ENCODE measurements around the gene SHLD2.
"Not testable (repeated sequence)": the region's sequence is repeated elsewhere in the genome, so short reads cannot be mapped to it uniquely, and the experiment has no call there.

SHLD2 gene, protein sequence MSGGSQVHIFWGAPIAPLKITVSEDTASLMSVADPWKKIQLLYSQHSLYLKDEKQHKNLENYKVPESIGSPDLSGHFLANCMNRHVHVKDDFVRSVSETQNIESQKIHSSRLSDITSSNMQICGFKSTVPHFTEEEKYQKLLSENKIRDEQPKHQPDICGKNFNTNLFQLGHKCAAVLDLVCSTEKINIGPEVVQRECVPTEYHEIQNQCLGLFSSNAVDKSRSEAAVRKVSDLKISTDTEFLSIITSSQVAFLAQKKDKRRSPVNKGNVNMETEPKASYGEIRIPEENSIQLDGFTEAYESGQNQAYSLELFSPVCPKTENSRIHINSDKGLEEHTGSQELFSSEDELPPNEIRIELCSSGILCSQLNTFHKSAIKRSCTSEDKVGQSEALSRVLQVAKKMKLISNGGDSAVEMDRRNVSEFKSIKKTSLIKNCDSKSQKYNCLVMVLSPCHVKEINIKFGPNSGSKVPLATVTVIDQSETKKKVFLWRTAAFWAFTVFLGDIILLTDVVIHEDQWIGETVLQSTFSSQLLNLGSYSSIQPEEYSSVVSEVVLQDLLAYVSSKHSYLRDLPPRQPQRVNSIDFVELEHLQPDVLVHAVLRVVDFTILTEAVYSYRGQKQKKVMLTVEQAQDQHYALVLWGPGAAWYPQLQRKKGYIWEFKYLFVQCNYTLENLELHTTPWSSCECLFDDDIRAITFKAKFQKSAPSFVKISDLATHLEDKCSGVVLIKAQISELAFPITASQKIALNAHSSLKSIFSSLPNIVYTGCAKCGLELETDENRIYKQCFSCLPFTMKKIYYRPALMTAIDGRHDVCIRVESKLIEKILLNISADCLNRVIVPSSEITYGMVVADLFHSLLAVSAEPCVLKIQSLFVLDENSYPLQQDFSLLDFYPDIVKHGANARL

DNA sequence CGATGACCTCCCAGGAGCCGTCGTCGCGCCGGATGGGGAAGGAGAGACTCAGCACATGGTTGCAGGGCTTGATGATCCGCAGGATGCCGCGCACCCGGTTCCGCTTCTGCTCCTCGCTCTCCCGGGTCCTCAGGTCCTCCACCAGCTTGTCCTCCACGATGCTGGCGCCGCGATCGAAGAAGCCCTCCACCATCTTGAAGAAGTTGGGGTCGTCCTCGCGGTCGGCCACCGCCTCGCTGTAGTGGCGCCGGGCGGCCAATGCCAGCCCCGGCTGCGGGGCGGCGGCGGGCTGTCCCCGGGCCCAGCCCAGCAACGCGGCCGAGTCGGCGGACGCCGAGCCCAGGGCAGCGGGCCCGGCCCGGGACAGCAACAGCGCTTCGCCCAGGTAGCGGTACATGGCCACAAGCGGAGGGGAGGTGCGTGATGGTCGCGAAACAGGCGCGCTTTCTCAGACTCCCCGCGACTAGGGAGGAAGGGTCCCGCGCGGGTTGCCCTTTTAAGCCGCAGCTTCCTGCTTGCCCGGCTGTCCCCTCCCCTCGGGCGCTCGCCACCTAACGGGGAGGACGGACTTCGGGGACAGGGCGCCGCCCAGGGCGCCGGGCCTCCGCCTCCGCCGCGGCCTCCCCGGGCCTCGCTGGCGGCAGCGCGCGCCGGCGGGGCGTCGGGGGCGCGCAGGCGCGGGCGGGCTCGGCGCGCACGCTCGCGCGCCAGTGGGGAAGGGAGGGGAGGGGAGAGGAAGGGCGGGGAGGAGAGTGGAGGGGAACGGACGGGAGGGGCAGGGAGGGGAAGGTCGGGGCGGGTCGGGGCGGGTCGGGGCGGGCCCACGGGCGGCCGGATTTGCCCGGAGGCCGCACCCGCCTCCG, at the start of gene SHLD2, which contains the start of gene GLUD1:
Gene SHLD2 (plus strand): TSS at position 834 of the 863 bp plus-strand sequence. CDS start 56,149 bp downstream, outside the sequence.
Gene GLUD1 (minus strand): TSS at position 471 of the 863 bp plus-strand sequence. CDS start 74 bp downstream, at position 397.
- no peak for FAIRE-seq

DNA sequence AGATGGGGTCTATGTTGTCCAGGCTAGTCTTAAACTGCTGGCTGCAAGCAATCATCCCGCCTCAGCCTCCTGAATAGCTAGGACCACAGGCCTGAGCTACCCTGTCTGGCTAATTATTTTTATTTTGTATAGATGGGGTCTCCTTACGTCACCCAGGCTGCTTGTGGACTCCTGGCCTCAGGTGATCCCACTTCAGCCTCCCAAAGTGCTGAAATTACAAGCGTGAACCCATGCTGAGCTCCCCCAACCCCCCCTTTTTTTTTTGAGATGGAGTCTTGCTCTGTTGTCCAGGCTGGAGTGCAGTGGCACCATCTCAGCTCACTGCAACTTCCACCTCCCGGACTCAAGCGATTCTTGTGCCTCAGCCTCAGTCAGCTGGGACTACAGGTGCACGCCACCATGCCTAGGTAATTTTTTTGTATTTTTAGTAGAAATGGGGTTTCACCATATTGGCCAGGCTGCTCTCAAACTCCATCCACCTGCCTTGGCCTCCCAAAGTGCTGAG, 49.5 kb upstream of the SHLD2 start:
- no peak for FAIRE-seq

DNA sequence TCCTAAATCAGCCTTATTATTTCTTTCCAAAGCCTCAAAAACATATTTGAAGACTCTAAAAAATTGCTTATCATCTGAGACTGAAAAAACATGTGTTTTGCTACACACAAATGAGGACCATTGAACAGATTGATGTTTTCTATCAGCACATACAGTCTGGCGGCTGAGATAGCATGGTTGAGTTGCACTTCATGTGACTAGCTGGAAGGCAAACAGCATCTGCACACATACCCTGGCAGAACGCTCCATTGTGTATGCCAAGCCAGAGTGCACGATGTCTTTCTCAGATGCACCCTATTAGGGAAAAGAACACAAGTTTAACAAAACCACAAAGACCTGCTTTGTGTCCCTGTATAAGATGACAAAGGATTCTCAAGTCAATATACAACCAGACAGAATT, 41.9 kb upstream of the SHLD2 start:
- FAIRE-seq: no peak

DNA sequence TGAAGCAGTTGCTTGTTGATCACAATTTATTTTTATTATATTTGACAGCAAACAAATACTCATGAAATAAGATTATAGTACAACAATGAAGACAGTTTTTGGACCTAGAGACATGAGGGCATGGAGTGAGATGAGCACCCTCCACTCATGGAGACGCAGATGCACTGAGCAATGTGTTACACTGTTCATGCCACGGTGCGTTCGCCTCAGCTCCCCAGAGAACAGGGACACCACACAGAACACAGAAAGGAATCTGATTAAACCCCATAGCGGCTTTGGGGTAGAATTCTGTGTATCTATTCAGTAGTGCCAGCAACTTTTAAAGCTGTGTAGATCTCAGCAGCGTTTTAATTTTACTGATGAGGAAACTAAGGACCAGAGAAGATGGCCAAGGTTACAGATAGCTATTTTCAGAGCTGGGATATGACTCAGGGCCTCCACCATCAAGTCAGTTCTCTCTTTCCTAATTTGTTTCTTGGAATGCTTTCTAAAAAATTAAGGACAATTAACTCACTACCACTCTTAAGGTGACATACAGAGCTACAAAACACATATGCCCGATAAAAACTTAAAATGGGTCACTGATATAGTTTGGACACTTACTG, 41.3 kb upstream of the SHLD2 start:
- FAIRE-seq: no peak

DNA sequence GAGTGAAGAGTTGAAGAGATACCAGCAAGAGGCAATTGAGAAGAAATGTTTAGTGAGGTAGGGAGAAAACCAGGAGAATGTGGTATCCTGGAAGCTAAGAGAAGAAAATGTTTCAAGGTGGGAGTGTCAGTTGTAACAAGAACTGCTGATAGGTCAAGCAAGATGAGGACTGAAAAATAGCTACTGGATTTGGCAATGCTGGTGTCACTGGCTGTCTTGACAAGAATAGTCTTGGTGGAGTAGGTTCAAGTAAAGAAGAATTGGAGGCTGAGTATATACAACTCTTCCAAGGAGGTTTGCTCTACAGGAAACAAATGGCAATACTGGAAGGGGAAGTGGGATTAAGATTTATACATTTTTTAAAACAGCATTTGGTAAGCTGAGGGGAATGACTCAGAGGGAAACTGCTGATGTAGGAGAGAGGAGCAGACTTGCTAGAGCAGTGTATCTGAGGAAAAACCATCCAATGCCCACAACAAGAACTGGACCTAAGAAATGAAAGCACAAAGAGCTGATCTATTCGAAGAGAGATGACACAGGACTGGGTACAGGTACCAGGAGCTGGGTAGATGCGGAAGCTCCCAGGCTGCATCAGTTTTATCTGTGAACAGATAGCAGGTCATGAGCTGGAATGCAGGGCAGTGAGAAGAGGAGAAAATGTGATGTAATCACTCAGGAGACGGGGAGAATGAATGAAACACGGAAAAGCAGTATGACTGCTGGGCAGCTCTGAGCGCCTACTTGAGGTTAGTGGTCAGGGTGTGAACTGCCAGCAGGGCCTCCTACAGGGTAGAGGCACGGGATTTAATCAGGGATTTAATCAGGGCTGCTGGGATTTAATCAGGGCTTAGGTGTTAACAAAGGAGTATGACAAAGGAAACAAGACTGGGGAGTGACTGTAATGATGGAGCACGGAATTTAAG, 40.4 kb upstream of the SHLD2 start:
- FAIRE-seq: no peak

DNA sequence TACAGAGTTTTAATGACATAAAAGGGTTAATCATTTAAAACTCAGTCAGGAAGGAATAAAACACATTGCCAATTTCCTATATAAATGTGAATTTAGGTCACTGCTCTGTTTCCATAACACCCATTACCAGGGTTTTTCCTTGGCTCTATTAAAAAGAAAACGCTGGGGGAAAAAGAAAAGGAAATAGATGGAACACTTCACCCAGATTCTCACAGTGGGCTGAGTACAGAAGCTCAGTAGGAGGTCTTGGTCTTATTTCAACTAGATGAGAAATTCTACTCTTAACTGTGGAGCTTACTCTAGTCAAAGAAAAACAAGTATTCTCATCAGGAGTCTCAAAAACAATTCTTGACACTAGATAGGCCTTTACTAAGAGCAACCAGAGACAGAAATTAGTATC, 36.8 kb upstream of the SHLD2 start:
- FAIRE-seq: no peak

DNA sequence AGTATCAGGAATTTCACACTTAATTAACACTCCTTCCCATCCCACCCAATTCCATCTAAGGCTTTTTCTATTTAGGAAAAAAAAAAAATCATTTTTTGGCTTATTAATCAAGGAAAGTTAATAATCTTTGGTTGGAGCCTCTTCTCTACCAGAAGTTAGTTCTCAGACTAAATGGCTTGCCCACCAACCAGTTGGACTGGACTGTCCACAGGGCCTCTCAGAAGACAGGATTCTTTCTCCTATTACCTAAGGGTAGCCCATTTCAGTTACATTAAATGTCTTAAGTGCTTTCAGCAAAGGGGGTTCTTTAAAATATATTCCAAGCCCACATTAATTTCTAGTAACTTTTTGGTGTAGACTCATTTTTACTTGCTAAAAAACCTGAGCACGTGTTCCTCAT, 35.6 kb upstream of the SHLD2 start:
- no peak for FAIRE-seq

DNA sequence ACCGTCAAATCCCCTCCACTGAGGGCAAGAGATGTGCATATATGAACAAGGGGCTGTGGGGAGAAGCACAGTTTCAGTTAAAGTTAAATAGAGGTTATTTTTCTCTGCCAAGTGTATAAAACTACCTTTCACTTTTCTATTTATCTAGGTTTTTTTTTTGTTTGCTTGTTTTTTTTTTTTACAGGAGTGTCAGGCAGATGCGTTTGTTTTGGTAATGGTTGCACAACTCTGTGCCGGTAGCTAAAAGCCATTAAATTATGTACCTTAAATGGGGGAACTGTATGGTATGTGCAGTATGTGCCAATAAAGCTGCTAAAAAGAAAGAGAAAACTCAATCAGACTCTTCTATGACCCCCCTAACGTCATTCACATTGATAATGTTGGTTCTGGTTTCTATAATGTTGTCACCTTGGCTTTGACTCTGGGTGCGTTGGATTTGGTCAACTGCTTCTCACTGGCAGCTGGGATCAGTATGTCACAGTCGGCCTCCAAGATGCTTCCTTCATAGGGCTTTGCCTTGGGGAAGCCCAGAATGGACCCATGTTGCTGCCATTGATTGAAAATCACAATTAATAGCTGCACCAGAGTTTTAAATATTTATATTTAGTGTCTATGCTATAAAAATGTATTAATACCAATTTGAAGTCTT, 34.6 kb upstream of the SHLD2 start:
- FAIRE-seq: no peak

DNA sequence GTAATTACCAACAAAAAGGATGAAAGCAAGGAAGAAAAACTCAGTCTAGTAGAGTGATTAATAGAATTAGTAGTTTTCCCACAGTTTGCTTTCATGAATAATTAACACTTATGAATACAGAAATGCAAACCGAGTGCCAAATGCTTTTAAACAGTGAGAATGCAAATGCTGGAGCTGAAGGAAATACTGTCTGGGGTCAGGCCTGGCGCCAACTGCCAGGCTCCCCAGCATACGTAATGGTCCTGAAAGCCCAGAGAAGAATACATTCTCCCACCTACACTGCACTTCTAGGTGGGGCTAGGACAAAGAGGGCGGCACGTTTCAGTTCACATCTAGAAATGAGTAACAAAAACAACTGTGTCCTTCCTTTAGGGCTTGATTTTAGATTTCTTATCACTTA, 30.4 kb upstream of the SHLD2 start:
- no peak for FAIRE-seq

DNA sequence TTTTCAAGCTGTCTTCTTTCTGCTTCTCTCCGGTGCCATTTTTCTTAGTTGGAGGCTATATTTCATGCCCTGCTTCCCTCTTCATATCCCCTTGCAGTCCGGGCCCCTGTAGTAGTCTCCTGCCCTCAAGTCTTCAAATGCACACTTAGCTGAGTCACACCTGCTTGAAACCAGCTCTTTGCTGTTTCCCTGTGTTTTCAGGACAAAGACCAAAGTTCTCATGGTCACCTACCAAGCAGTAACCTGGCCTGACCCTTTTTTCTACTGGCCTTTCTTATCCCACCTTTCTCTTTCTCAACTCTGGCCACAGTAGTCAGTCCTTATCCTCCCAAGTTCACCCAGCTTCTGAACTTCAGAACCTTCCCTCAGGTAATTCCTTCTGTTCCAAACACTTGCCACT, 28.8 kb upstream of the SHLD2 start:
- no peak for FAIRE-seq

DNA sequence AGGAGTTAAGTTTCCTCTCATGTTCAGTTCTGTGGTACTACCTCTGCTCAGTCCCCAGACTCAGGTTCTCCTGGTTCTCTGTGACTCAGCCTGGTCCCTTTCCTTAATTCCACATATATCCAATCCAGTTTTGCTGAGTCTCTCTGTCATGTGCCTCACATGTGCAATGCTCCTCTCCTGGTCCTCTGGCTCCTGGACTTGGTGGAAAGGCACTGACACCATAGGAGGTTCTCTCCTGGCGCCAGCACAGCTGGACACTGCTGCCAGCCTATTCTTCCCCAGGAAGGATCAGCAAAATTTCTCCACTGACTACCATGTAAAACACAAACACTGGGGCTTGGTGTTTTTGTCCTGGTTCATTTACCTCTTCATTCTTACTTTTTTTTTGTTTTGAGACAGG, 28.1 kb upstream of the SHLD2 start:
- FAIRE-seq: no peak

DNA sequence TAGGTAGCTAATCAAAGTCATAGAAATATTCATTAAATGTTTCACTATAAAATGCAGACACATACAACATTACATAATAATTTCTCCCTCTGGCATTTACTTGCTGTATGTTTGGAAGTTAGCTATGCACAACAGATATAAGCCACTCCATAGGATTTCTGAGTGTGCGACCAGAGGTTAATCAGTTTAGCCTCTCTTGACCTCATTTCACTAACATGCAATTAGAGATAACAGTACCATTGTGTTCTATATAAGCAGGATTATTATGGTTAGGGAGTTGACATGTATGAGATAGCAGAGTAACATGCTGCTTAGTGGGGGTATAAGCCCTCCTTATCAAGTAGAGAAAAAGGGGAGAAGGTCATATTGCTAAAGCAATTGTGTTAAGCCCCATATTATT, 26.7 kb upstream of the SHLD2 start:
- FAIRE-seq: no peak

DNA sequence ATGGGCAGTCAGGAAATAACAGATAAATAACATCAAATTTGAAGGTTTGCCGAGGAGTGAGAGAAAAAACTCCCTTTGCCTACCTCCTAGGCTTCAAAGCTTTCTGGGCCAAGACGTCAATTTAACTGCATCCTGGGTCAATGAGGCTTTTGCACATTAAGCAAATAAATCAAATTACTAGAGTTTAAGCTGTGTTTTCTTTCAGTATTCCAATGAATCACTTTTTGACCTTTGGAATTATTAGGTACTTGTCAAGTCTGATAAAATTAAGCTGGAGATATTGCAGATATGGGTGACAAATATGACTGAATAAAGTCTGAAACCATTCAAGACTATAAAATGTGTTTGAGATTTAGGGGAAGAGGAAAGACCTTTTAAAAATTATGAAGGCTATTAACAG, 22.6 kb upstream of the SHLD2 start:
- no peak for FAIRE-seq

DNA sequence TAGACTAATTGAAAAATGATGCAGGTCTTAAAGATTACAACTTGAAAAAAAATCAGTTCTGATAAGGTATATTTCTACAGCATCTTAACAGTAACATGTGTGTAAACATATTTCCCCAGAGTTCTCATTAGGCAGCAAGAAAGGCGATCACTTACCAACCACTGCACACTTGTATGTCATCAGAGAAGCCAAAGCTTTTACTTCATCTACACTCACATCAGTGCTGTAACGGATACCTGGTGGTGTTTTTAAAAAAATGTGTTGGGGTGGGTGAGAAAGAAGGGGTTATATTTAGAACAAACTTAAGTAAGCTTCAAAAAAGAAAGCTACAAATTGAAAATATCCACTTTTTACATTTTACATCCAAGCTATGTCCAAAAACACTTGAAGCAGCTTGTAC, 18.6 kb upstream of the SHLD2 start:
- FAIRE-seq: not testable (repeated sequence)

DNA sequence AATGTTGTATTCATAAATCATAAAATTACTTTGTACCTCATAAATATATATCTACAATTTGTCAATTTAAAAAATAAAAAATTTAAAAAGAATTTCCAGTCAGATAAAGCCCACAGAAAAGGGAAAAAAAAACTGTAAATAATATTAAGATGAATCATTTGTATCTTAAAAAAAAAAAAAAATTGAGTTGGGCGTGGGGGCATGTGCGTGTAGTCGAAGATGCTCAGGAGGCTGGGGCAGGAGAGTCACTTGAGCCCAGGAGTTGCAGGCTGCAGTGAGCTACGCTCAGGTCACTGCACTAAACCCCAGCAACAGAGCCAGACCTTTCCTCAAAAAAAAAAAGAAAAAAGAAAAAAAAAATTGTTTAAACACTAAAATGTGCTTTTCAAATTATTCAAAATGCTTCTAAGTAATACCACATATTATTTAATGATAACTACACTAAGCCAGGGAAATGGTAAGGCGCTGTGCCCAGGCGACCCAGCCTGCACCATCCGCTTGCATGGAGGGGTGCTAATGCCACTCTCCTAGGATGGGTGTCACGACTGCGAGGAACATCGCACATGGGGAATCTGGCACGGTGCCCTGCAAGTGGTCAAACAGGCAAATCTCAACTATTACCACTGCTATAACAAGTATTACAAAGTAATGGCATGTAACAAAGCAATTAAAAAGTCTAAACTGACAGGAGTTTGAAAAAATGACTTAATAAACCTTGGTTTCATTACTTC, 15.7 kb upstream of the SHLD2 start:
- FAIRE-seq: no peak

DNA sequence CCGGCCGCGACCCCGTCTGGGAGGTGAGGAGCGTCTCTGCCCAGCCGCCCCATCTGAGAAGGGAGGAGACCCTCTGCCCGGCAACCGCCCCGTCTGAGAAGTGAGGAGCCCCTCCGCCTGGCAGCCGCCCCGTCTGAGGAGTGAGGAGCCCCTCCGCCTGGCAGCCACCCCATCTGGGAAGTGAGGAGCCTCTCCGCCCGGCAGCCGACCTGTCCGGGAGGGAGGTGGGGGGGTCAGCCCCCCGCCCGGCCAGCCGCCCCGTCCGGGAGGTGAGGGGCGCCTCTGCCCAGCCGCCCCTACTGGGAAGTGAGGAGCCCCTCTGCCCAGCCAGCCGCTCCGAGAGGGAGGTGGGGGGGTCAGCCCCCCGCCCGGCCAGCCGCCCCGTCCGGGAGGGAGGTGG, 14.4 kb upstream of the SHLD2 start:
- FAIRE-seq: not testable (repeated sequence)

DNA sequence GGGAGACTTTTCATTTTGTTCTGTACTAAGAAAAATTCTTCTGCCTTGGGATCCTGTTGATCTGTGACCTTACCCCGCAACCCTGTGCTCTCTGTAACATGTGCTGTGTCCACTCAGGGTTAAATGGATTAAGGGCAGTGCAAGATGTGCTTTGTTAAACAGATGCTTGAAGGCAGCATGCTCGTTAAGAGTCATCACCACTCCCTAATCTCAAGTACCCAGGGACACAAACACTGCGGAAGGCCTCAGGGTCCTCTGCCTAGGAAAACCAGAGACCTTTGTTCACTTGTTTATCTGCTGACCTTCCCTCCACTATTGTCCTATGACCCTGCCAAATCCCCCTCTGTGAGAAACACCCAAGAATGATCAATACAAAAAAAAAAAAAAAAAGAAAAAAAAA, 13.4 kb upstream of the SHLD2 start:
- not testable (repeated sequence) for FAIRE-seq

DNA sequence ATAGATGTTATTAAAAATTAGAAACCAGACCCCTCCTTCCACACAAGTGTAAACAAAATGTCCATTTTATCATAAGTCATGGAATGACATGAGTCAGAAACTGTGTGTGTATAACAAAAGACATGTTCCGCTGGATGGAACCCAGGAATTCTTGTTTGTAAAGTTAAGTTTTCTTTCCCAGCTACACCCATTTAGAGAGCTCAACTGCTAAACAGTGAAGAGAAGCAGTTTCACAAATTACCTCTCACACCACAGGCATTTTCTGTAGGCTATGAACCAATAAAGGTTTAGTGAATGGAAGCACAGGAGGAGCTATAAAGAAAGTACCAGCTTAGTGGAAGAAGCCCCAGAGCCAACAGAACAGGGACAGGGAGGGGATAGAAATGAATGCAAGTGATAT, 12.8 kb upstream of the SHLD2 start:
- not testable (repeated sequence) for FAIRE-seq

DNA sequence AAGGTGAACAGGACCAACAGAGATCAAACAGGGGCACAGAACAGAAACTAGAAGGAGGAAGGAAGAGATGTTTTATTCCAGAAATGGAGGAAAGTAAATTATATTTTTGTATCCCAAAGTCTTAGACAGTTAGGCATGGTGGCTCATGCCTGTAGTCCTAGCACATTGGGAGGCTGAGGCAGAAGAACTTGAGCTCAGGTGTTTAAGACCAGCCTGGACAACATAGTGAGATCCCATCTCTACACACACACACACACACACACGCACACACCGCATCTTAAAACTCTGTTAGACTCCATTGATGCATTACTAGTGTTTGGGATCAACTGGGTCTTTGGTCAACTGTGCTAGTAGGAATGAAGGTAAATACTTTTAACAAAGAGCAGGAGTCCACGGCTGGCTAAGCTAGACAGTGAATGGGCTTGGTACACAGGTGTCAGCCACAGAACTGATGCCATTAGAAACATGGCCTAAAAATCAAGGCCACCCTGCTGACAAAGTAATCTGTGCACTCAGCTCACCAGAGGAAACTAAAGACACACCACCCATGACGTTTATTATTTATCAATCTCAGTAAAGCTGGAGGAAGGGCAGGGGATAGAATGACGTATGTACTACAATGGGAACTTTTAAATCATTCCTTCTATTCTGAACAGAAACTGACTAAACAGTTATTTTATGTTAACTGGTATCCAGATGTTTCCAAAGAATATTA, 11.3 kb upstream of the SHLD2 start:
- not testable (repeated sequence) for FAIRE-seq
